Spleen (tissue), 11 donors: ENCODE measurements around the gene KCND2. TPM values are rescaled to one million over a fixed set of nuclear protein-coding genes. Genes with fewer than 3 reads are reported as not detected.

Source experiments
- DNase-seq: peaks from one replicate; pipeline ENCODE4 v3.0.0-alpha.2; 2020
- H3K27ac ChIP-seq, 8 donors: fragments of 200-600 bp; sonication (generic) in 7 of 8; 1 replicate in 4 of 8; 2 replicates in 4 of 8; pipeline versions ENCODE4 v1.5.0 to v1.8.0; 2016 to 2021; ENCODE audit warnings: inconsistent platforms in 4 of 8, mild to moderate bottlenecking in 4 of 8, moderate library complexity in 1 of 8
- H3K27me3 ChIP-seq, 7 donors: fragments of 200-600 bp; sonication (generic) in 6 of 7; replicated peaks in 1 of 7; 1 replicate in 4 of 7; 2 replicates in 3 of 7; pipeline versions ENCODE4 v1.5.0 to v1.8.0; 2016 to 2021; ENCODE audit warnings: inconsistent platforms in 3 of 7, mild to moderate bottlenecking in 1 of 7
- H3K36me3 ChIP-seq, 6 donors: fragments of 200-600 bp; sonication (generic) in 5 of 6; 1 replicate in 4 of 6; 2 replicates in 2 of 6; pipeline versions ENCODE4 v1.5.0 to v1.8.0; 2016 to 2021; ENCODE audit warnings: inconsistent platforms in 2 of 6
- H3K4me1 ChIP-seq, 6 donors: fragments of 200-600 bp; sonication (generic) in 5 of 6; 1 replicate in 3 of 6; 2 replicates in 3 of 6; pipeline versions ENCODE4 v1.5.0 to v1.8.0; 2016 to 2021; ENCODE audit warnings: inconsistent platforms in 3 of 6
- H3K4me3 ChIP-seq, 8 donors: fragments of 200-600 bp; sonication (generic) in 7 of 8; 1 replicate in 4 of 8; 2 replicates in 4 of 8; pipeline versions ENCODE4 v1.5.0 to v1.8.0; 2016 to 2021; ENCODE audit warnings: inconsistent platforms in 4 of 8, mild to moderate bottlenecking in 4 of 8, moderate library complexity in 2 of 8
- H3K9me3 ChIP-seq, 8 donors: fragments of 200-600 bp; sonication (generic) in 7 of 8; 1 replicate in 4 of 8; 2 replicates in 4 of 8; pipeline versions ENCODE4 v1.5.0 to v1.8.0; 2016 to 2021; ENCODE audit warnings: inconsistent platforms in 4 of 8
- CTCF ChIP-seq, 11 experiments: fragments of 200-600 bp in 7 of 11; fragments of 450-650 bp in 4 of 11; sonication (generic) in 4 of 11; IDR thresholded peaks in 8 of 11; conservative IDR thresholded peaks in 3 of 11; 1 replicate in 7 of 11; 2 replicates in 4 of 11; pipeline versions ENCODE4 v1.4.0 to v1.8.0; 2016 to 2021; ENCODE audit warnings: antibody characterized with exemption in 11 of 11, inconsistent platforms in 4 of 11, mild to moderate bottlenecking in 1 of 11
- POLR2A ChIP-seq, 3 donors: fragments of 450-650 bp; IDR thresholded peaks; one replicate each; pipeline ENCODE4 v1.5.1; 2017; ENCODE audit warnings: antibody characterized with exemption in 3 of 3, mild to moderate bottlenecking in 1 of 3
- POLR2AphosphoS5 ChIP-seq, 3 donors: sonication (generic); formaldehyde crosslinking; IDR thresholded peaks; one replicate each; pipeline ENCODE4 v1.5.1; 2017; ENCODE audit warnings: antibody characterized with exemption in 3 of 3
- WGBS, 5 donors: extraction: QIAGEN DNeasy Blood & Tissue Kit in 3 of 5; methylation state at CpG; one replicate each; pipeline versions ENCODE4 v1.1.5 to v1.1.7; 2013 to 2018; 5-methylcytosine and 5-hydroxymethylcytosine counted together
- intact Hi-C: fragments of 100-400 bp; cut with DNase I; formaldehyde crosslinking; loops from one replicate; pipeline ENCODE4 v1.15.0; 2023; ENCODE audit warnings: low total_unique reads
- polyA plus RNA-seq, 3 donors: library from polyadenylated mRNA; stranded (reverse); fragments of 200-250 nt; gene quantifications; one replicate each; pipeline ENCODE4 v1.2.1, GENCODE V29; 2013
- total RNA-seq, 7 donors: library from RNA; depleted of rRNA in 3 of 7; stranded (reverse); fragments of >200 nt in 3 of 7; fragmentation: NEBNext Ultra II Directional in 4 of 7; extraction: Animal tissue kit (Norgen Biotek cat#: 25700) in 4 of 7; gene quantifications; one replicate each; pipeline versions ENCODE4 v1.1.0 to v1.2.1, GENCODE V29; 2016 to 2021
- donor health status: healthy with polysubstance abuse.
- donor health status: DM: no; HTN: no; CAD: no; lungs with moderate emphysema.
- donor health status: DM: no; HTN: no; CAD: no.
- donor health status: Bipolar disorder and iron deficiency.
- donor health status: healthy.
- donor health status: DM: no; HTN: no; CAD: no.
- donor health status: DM: yes; HTN: yes; CAD: no.

Gene KCND2
- total and polyA plus RNA-seq, 10 donors, result 0.02 to 0.80 (median 0.26) TPM; not detected in 1

- Histone ChIP-seq H3K9me3 (no peaks in the 10 kb centered on the region), H3K4me1 (no peaks in the 10 kb centered on the region), H3K36me3 (no peaks in the 10 kb centered on the region), H3K27ac (no peak overlapping the region), H3K27me3 (no peaks in the 10 kb centered on the region), H3K4me3 (no peak overlapping the region)
- intact Hi-C loops, result no loop called here
- no peak for DNase-seq
- TF ChIP-seq POLR2AphosphoS5 (IDR thresholded peaks at IDR 0.05) (no peak), POLR2A (IDR thresholded peaks at IDR 0.05) (no peak), CTCF (IDR thresholded peaks at IDR 0.05 in 8 of 11, conservative IDR thresholded peaks at IDR 0.05 in 3 of 11) (no peak)
These were observed 389.3 kb downstream of the KCND2 start for GRCh38 chr7:120662291-120662690.

- H3K27ac ChIP-seq, result no peak overlapping the region
- 71 to 85% (median 84%) methylated on average over 1 of the region's 1 CpG for WGBS, 5 donors
- no peak overlapping the region for H3K4me3 ChIP-seq
- intact Hi-C loops, result no loop called here
- TF ChIP-seq POLR2A (IDR thresholded peaks at IDR 0.05), result no peak
- TF ChIP-seq CTCF (IDR thresholded peaks at IDR 0.05 in 8 of 11, conservative IDR thresholded peaks at IDR 0.05 in 3 of 11), result no peak
- H3K4me1 ChIP-seq, result no peaks in the 10 kb centered on the region
- H3K36me3 ChIP-seq, result no peaks in the 10 kb centered on the region
- no peaks in the 10 kb centered on the region for H3K9me3 ChIP-seq
- DNase-seq, result no peak
- no peaks in the 10 kb centered on the region for H3K27me3 ChIP-seq
These were observed 392.1 kb downstream of the KCND2 start for GRCh38 chr7:120665068-120665467.

GRCh38 chr7:120675076-120675475 lies 402.1 kb downstream of the KCND2 start:
- WGBS, 5 donors, result 67 to 79% (median 70%) methylated on average over 5 of the region's 5 CpGs

GRCh38 chr7:120677535-120677934 lies 404.6 kb downstream of the KCND2 start:
- Histone ChIP-seq H3K27me3 (peaks cover 0 to 11% (median 0%) of the 10 kb centered on the region in 7 donors), H3K36me3 (no peaks in the 10 kb centered on the region), H3K4me1 (no peaks in the 10 kb centered on the region), H3K4me3 (no peak overlapping the region), H3K27ac (no peak overlapping the region), H3K9me3 (no peaks in the 10 kb centered on the region)
- TF ChIP-seq POLR2AphosphoS5 (IDR thresholded peaks at IDR 0.05), result no peak
- TF ChIP-seq POLR2A (IDR thresholded peaks at IDR 0.05), result no peak
- no peak for TF ChIP-seq CTCF (IDR thresholded peaks at IDR 0.05 in 8 of 11, conservative IDR thresholded peaks at IDR 0.05 in 3 of 11)
- 70 to 95% (median 86%) methylated on average over 1 of the region's 1 CpG for WGBS, 5 donors
- no peak for DNase-seq
- intact Hi-C loops, result no loop called here

More at GRCh38 chr7:120675076-120675475, 402.1 kb downstream of the KCND2 start:
- Histone ChIP-seq H3K27me3 (peaks cover 0 to 8% (median 0%) of the 10 kb centered on the region in 7 donors), H3K27ac (no peak overlapping the region), H3K4me3 (no peak overlapping the region), H3K9me3 (no peaks in the 10 kb centered on the region), H3K4me1 (no peaks in the 10 kb centered on the region), H3K36me3 (no peaks in the 10 kb centered on the region)
- TF ChIP-seq POLR2AphosphoS5 (IDR thresholded peaks at IDR 0.05) (no peak), POLR2A (IDR thresholded peaks at IDR 0.05) (no peak), CTCF (IDR thresholded peaks at IDR 0.05 in 8 of 11, conservative IDR thresholded peaks at IDR 0.05 in 3 of 11) (no peak)
- DNase-seq, result no peak
- intact Hi-C loops, result no loop called here
